Calu3 (cell line): ENCODE results near the gene PPIE. TPM values are rescaled to one million over a fixed set of nuclear protein-coding genes. Genes with fewer than 3 reads are reported as not detected.
"Not testable (repeated sequence)": the region's sequence is repeated elsewhere in the genome, so short reads cannot be mapped to it uniquely, and the experiment has no call there.

Source experiments
- BruUV-seq: library from RNA; stranded (reverse); fragments of 400-500 nt; replicated peaks from 2 replicates; lab custom pipeline; 2021; lab: Mats Ljungman, UMichigan
- CTCF ChIA-PET: fragments of 300-600 bp; sonication (Branson Sonifier 250); formaldehyde crosslinking; loops from one replicate; lab custom pipeline; 2022; ENCODE audit warnings: antibody characterized with exemption; lab: Charles Lee
- DNase-seq: peaks from one replicate; pipeline ENCODE4 v3.0.0; 2022
- H3K27ac Mint-ChIP-seq: one replicate; pipeline ENCODE4 v1.8.0; 2022; ENCODE audit warnings: mixed read lengths; ENCODE audit not compliant: unreplicated experiment
- H3K27me3 Mint-ChIP-seq: one replicate; pipeline ENCODE4 v1.8.0; 2022; ENCODE audit warnings: mixed read lengths; ENCODE audit not compliant: unreplicated experiment
- H3K36me3 Mint-ChIP-seq: one replicate; pipeline ENCODE4 v1.8.0; 2022; ENCODE audit warnings: mild to moderate bottlenecking, moderate library complexity, mixed read lengths; ENCODE audit not compliant: insufficient read depth, unreplicated experiment
- H3K4me1 Mint-ChIP-seq: one replicate; pipeline ENCODE4 v1.8.0; 2022; ENCODE audit warnings: mild to moderate bottlenecking, low read depth, mixed read lengths; ENCODE audit not compliant: unreplicated experiment
- H3K4me3 Mint-ChIP-seq: one replicate; pipeline ENCODE4 v1.8.0; 2022; ENCODE audit warnings: mild to moderate bottlenecking, low read depth, moderate library complexity, mixed read lengths; ENCODE audit not compliant: unreplicated experiment
- H3K9me3 Mint-ChIP-seq: one replicate; pipeline ENCODE4 v1.8.0; 2022; ENCODE audit warnings: low read depth, mixed read lengths; ENCODE audit not compliant: unreplicated experiment
- intact Hi-C: fragments of 100-400 bp; cut with micrococcal nuclease; formaldehyde crosslinking; loops from one replicate; pipeline ENCODE4 v1.10.0; 2022; ENCODE audit not compliant: unreplicated experiment
- total RNA-seq: library from RNA; stranded (reverse); gene quantifications from 2 replicates; pipeline ENCODE4 v1.2.3, GENCODE V29; 2022
- TF ChIP-seq, protein P1 (sequence below): fragments of 200-600 bp; IDR thresholded peaks from one replicate; pipeline ENCODE4 v1.8.0; 2022; ENCODE audit warnings: antibody characterized with exemption; ENCODE audit not compliant: unreplicated experiment

PPIE gene
- total RNA-seq, 1 experiment from 2014 or later = 38.2 TPM

DNA sequence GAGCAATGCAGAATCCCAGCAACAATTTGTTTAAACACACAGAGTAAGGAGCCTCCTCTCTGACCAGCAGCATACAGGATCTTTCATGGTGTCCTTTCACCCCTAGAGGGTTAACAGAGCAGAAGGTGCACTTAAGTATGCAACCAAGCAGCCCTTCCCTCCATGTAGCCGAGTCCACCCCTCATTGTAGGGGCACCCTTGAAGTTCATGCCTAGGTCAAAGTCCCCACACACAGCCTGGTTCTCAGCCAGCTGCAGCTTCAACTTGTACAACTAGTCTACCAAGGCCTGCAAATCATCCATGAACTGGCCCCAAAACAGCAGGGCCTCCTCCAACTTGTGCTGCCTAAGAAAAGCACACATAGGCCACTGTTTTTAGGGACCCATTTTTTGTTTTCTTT is 57.0 kb downstream of the PPIE start:
- Mint-ChIP-seq H3K4me1 (no peaks in the 10 kb centered on the region), H3K27me3 (no peaks in the 10 kb centered on the region), H3K9me3 (no peaks in the 10 kb centered on the region), H3K27ac (no peak overlapping the region), H3K36me3 (no peaks in the 10 kb centered on the region), H3K4me3 (no peak overlapping the region)
- BruUV-seq = no TSS peak
- CTCF ChIA-PET = no interaction called here
- no peak for DNase-seq
- TF ChIP-seq, protein P1, sequence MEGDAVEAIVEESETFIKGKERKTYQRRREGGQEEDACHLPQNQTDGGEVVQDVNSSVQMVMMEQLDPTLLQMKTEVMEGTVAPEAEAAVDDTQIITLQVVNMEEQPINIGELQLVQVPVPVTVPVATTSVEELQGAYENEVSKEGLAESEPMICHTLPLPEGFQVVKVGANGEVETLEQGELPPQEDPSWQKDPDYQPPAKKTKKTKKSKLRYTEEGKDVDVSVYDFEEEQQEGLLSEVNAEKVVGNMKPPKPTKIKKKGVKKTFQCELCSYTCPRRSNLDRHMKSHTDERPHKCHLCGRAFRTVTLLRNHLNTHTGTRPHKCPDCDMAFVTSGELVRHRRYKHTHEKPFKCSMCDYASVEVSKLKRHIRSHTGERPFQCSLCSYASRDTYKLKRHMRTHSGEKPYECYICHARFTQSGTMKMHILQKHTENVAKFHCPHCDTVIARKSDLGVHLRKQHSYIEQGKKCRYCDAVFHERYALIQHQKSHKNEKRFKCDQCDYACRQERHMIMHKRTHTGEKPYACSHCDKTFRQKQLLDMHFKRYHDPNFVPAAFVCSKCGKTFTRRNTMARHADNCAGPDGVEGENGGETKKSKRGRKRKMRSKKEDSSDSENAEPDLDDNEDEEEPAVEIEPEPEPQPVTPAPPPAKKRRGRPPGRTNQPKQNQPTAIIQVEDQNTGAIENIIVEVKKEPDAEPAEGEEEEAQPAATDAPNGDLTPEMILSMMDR = no peak
- intact Hi-C loops = no loop called here

DNA sequence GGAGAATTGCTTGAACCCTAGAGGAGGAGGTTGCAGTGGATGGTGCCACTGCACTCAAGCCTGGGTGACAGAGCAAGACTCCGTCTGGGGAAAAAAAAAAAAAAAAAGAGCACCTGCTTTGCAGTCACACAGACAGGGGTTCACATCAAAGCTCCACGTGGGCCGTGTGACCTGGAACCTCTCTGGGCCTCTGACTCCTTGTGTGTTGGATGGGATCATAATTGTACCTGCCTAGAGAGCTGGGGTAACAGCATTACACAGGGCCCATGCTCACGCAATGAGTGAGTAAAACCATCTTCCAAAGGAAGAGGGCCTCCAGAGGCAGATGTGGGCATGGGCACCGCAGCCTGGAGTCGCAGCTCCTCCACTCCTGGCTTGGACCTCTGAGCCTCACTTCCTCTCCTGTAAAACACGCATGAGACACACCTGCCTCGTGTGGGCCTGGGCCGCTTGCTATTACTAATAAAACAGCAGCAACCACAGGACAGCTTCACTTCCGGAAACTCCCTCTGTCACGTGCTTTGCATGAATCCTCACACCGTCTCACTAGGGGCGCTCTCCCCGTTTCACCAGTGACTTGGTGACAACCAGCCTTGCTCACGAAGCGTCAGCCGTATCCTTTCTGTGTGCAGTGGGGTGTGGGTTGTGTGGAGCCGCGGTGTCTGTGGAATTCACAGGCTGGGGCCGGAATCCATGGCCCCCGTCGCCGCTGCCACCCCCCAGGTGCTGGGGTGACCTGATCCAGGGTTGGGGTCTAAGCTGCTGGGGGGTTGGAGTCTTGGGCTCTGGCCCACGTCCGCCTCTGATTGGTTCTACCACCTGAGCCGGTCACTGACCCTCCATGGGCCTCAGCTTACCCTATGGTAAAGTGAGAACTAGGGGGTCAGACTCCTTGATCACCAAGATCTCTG is 60.4 kb downstream of the PPIE start:
- H3K27ac Mint-ChIP-seq = peak overlapping the region; percentile 36
- H3K4me1 Mint-ChIP-seq, intact Hi-C loops, BruUV-seq, H3K36me3 Mint-ChIP-seq, H3K9me3 Mint-ChIP-seq, H3K27me3 Mint-ChIP-seq: not testable (repeated sequence)
- H3K4me3 Mint-ChIP-seq = peak overlapping the region; percentile 26
- DNase-seq = peak; percentile 74
- CTCF ChIA-PET = interaction anchor here (1.3 to 2.0 kb wide), 2 partner anchors 98 to 193 kb away, joined by 3 to 5 read pairs; no protein-coding TSS in a partner anchor

DNA sequence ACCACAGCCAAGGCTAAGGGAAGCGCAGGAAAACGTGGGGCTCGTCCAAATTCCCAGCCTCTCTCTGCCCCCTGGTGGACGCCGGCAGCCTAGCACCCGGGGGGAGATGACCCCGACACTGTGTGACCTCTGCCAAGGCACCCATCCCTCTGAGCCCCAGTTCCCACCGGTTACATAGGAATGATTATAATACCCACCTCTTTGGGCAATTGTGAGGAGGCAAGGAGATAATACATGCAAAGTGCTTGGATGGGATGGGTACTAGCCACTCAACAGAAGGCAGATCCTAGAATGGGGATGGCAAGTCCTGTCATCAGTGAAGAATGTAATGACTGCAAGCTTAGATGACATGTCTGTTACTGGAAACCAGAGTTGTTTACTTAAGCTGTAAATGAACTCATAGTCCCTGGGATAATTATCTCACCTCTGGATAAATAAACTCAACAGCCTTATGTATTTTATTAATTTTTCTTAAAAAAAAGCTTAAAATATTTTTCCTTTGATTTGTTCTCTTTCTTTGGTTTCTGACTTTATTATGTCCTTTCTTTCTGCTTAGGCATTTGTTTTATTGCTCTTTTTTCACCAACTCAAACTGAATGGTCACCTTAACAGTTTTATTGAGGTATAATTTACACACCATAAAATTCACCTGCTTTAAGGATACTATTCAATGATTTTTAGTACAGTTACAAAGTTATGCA is 61.2 kb downstream of the PPIE start:
- intact Hi-C loops = loop anchor here (5.0 to 10.0 kb wide), 2 partner anchors 98 to 195 kb away; no protein-coding TSS in a partner anchor
- peak overlapping the region; percentile 36 for H3K27ac Mint-ChIP-seq
- TF ChIP-seq, protein P1 = peak; percentile 95
- H3K36me3 Mint-ChIP-seq = no peaks in the 10 kb centered on the region
- CTCF ChIA-PET = interaction anchor here (0.6 to 2.0 kb wide), 4 partner anchors 98 to 1781 kb away, joined by 3 to 5 read pairs (median 4); no protein-coding TSS in a partner anchor
- DNase-seq = peak; percentile 82
- H3K4me3 Mint-ChIP-seq = peak overlapping the region; percentile 26
- no peaks in the 10 kb centered on the region for H3K27me3 Mint-ChIP-seq
- TSS peak; percentile 63 for BruUV-seq
- no peaks in the 10 kb centered on the region for H3K9me3 Mint-ChIP-seq
- no peaks in the 10 kb centered on the region for H3K4me1 Mint-ChIP-seq

DNA sequence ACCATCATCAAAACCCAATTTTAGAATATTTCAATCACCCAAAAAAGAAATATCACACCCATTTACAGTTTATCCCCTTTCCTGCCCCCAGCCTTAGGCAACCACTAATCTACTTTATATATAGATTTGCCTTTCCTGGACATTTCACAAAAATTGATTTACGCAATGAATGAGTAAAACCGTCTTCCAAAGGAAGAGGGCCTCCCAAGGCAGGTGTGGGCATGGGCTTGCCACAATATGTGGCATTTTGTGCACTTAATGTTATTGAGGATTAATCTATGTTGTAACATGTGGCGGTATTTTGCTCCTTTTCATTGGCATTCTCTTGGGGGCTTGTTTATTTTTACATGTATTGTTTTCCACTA is 61.8 kb downstream of the PPIE start:
- TF ChIP-seq, protein P1 = no peak
- H3K27me3 Mint-ChIP-seq = no peaks in the 10 kb centered on the region
- no peaks in the 10 kb centered on the region for H3K9me3 Mint-ChIP-seq
- H3K27ac Mint-ChIP-seq = peak overlapping the region; percentile 36
- CTCF ChIA-PET = interaction anchor here (0.6 to 2.0 kb wide), 3 partner anchors 99 to 1780 kb away, joined by 3 to 5 read pairs (median 4); no protein-coding TSS in a partner anchor
- H3K36me3 Mint-ChIP-seq = no peaks in the 10 kb centered on the region
- H3K4me1 Mint-ChIP-seq = no peaks in the 10 kb centered on the region
- H3K4me3 Mint-ChIP-seq = no peak overlapping the region
- DNase-seq = no peak
- intact Hi-C loops = loop anchor here (5.0 to 10.0 kb wide), 2 partner anchors 98 to 196 kb away; no protein-coding TSS in a partner anchor
- no TSS peak for BruUV-seq
